ENCODE measurements around the gene TTLL8.

Gene TTLL8

GRCh38 chr22:50016988-50017700, 41.0 kb downstream of the TTLL8 start:
- DNase-seq (ENCODE audit: low read depth) = no peak

- no peak for DNase-seq (ENCODE audit: low read depth)
Observed at GRCh38 chr22:50016308-50016987, 41.6 kb downstream of the TTLL8 start.

- DNase-seq (ENCODE audit: low read depth) = no peak
Observed at GRCh38 chr22:50015451-50016307, 42.4 kb downstream of the TTLL8 start.

GRCh38 chr22:50014655-50015401, 43.3 kb downstream of the TTLL8 start:
- DNase-seq (ENCODE audit: low read depth) = no peak

- DNase-seq (ENCODE audit: low read depth) = no peak
Observed at GRCh38 chr22:50014053-50014501, 44.0 kb downstream of the TTLL8 start.

GRCh38 chr22:50012211-50013181, 45.6 kb downstream of the TTLL8 start, which contains the start of gene IL17REL:
Gene IL17REL, minus strand, starts transcription at chr22:50012765. Its CDS starts 119 bp downstream, at chr22:50012646.
- no peak for DNase-seq (ENCODE audit: low read depth)

- no peak for DNase-seq (ENCODE audit: low read depth)
Observed at GRCh38 chr22:50011447-50012210, 46.5 kb downstream of the TTLL8 start.

GRCh38 chr22:50010676-50011446, 47.2 kb downstream of the TTLL8 start:
- DNase-seq (ENCODE audit: low read depth) = no peak

GRCh38 chr22:50009765-50010675, 48.1 kb downstream of the TTLL8 start:
- DNase-seq (ENCODE audit: low read depth) = no peak

- DNase-seq (ENCODE audit: low read depth) = no peak
Observed at GRCh38 chr22:50009251-50009650, 48.8 kb downstream of the TTLL8 start.

- DNase-seq (ENCODE audit: low read depth) = no peak
Observed at GRCh38 chr22:50008151-50009040, 49.7 kb downstream of the TTLL8 start.

GRCh38 chr22:50007057-50007511, 51.0 kb downstream of the TTLL8 start:
- no peak for DNase-seq (ENCODE audit: low read depth)

- no peak for DNase-seq (ENCODE audit: low read depth)
Observed at GRCh38 chr22:50004918-50005317, 53.2 kb downstream of the TTLL8 start.

- DNase-seq (ENCODE audit: low read depth) = peak; percentile 36
Observed at GRCh38 chr22:50002791-50003190, 55.3 kb downstream of the TTLL8 start.

GRCh38 chr22:50001388-50002231, 56.5 kb downstream of the TTLL8 start:
- no peak for DNase-seq (ENCODE audit: low read depth)
